CD4-positive, alpha-beta T cell treated with Interleukin-17A for 1 hour (primary cell): ENCODE data around the gene CA12.
"Not testable (repeated sequence)": the region's sequence is repeated elsewhere in the genome, so short reads cannot be mapped to it uniquely, and the experiment has no call there.

ENCODE experiments used
- DNase-seq: peaks from one replicate; pipeline ENCODE4 v3.0.0-alpha.2; 2020

CA12 gene

DNA sequence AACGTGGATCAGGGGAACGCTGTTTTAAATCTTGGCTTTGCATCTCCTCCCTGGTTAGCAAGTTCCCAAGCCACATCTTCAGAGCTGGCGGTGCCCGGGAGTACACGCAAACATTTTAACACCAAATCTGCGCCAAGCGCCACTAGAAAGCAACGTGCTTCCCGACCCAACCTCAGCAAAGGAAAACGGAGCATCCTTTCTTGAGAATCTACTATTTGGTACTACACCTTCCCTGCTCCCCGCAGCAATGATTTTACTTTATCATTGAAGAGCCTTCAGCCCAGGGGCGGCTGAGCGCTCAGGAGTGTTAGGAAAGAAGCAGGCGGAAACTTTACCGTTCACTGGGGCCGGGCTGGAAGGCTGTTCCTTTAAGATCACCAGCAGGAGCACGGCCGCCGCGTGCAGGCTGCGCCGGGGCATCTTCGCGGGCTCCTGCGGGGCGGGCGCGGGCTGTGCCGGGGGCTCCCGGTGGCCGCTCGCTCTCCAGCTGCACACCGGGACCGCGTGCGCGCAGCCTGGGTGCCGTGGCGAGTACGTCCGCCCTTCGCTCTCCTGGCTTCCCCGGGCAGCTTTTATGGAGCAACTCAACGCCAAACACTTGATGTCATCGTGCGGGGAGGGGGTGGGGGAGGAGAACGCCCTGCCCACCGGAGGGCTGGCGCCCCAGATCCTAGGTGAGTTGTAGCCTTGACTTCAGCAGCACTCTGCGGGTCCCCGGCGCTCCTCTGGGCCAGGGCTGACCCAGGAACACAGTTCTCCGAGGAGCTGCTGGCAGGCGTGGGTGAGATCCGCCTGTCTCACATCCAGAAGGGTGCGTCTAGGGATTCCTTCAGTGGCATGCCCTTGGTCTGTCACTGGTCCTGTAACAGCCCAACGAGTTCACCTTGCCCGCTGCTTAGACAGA is at the start of gene CA12:
TSS of gene CA12 (minus strand) at position 546 of the 904 bp plus-strand sequence. CDS start at position 420, 126 bp downstream.
- DNase-seq, result no peak

DNA sequence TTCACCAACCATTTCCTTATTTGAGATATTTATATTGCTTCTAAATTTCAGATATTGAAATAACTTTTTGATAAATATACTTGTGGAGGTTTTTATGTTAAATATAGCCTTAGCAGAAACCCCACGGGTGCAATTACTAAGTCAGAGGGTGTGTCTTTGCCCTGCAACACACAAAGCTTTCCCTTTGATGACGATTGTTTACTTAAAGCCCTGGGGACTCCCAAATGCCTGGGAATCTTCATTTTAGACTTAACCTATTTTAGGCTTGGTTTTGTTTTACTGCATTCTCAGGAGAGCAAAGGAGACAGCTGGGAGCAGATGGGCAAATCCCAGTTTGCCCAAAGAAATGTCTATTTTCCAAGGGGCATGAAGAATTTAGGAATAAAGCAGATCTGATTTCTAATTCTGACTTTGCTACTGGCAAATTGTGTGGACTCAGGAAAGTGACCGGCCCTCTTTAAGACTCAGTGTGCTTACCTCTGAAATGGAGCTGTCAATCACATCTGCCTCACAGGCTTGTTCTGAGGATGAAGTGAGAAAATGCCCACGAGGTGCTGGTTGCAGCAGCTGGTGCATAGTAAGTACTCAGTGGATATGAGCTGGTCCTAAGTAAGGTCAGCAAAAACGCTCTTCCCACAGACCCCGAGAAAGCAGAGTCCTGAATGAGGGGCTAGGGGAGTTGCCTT is 49.3 kb upstream of the CA12 start:
- DNase-seq, result no peak

DNA sequence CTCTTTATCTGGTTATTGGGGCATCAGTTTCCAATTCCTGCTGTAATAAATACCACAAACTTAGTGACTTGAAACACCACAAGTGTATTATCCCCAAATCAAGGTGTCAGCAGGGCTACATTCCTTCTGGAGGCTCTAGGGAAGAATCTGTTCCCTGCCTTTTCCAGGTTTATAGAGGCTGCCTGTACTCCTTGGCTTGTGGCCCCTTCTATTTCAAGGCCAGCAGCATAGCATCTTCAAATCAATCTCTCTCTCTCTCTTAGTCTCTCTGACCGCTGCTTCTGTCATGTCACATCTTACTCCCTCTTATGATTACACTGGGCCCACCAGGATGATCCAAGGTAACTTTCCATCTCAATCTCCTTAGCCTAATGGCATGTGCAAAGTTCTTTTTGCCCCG is 44.9 kb upstream of the CA12 start:
- DNase-seq, result no peak

DNA sequence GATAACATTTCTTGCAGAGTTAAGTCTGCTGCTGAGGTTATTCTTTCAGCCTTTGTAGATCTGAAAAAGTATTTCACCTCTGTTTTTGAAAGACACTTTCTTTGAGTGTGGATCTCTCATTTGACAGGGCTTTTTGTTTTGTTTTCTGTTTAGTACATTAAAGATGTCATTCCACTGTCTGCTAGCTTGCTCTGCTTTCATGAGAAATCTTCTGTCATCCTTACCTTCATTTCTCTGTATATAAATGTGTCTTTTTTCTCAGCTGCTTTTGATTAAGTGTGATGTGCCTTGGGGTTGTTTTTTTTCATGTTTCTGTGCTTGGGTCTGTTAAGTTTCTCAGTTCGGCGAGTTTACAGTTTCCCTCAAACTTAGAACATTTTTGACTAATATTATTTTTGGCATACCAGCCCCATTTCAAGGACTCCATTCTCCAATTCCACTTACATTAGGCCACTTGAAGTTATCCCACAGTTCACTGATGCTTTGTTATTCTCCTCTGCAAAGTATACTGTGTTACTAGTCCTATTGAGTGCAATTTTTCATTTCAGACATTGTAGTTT is 43.9 kb upstream of the CA12 start:
- no peak for DNase-seq

DNA sequence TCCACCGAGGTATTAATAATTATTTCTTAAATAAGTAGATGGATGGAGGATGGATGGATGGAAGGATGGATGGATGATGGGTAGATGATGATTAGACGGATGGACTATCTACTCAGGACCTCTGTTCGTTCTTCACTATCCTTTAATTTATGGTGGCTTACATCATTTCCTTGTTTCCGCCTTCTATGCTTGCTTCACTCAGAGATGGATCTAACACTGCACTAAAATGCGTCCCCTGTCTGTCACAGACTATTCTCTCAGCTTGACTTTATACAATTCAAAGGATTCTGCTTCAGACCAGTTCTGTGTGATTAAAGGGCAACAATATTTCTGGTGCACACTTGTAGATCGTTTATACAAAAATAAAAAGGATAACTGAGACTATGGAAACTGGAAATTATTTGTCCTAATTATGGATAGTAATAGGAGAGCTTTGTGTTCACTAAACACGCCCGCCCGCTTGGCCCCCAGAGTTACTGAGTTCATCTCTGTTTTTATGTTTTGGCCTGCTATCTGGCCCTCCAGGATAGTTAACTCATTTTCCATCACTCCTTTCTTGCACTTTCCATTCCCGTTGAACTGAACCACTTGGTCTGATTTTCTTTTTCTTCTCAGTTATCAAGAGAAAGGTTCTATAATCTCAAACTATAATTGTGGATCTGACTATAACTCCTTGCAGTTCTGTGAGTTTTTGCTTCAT is 41.4 kb upstream of the CA12 start:
- DNase-seq, result no peak

- DNase-seq, result no peak
Measured at GRCh38 chr15:63421433-63421832, 39.8 kb upstream of the CA12 start.

DNA sequence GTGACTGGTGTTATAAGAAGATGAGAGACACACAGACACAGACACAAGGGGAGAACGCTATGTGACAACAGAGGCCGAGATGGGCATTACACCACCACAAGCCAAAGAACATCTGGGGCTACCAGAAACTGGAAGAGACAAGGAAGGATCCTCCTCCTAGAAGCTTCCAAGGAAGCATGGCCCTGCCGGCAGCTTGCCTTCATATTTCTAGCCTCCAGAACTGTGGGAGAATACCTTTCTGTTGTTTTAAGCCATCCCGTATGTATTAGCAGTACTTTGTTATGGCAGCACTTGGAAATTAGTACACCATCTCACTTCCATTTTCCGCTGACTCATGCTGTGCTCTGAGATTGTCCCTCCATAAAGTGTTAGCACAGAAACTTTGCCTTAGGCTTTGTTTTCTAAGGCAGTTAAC is 38.7 kb upstream of the CA12 start:
- no peak for DNase-seq

- DNase-seq, result no peak
Measured at GRCh38 chr15:63418811-63419210, 37.2 kb upstream of the CA12 start.

GRCh38 chr15:63417721-63418120 is 36.1 kb upstream of the CA12 start:
- DNase-seq, result no peak

GRCh38 chr15:63417274-63417673 is 35.6 kb upstream of the CA12 start:
- not testable (repeated sequence) for DNase-seq

- peak; percentile 1 for DNase-seq
Measured at GRCh38 chr15:63414474-63415120, 33.0 kb upstream of the CA12 start.

DNA sequence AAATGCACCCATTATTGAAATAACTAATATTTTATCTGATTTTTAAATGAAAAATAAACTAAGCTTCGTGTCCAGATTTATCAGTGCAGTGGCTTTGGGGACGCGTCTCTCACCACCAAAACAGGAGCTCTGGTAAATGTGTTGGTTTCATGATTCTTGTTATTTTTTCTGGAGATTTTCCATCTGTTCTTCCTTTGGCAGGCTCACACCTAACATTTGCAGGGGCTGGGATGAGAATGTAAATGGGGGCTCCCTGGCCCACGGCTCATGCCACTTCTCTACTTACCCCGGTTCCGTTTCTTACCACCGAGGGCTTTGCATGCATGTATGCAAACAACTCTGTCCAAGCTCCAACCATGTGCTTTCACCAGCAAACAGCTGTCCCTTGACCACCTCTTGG is 30.9 kb upstream of the CA12 start:
- no peak for DNase-seq

DNA sequence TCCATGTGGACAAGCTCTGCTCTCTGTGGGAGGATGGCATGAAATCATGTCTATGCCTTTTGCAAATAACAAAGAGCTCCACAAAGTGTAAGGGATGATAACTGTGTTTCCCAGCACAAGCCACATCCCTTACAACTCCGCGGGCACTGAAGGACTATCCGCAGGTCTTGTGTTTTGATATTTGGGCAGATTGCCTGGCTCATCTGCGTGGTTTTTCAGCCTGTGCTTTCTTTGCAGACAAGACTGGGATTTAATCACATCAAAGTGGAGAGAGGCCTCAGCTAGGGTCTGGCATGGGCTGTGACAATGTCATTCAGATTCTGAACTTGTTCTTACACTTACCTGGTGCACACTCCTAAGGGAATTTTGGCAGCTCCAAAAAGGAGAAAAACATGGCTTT is 30.2 kb upstream of the CA12 start:
- no peak for DNase-seq

- no peak for DNase-seq
Measured at GRCh38 chr15:63409179-63409578, 27.5 kb upstream of the CA12 start.

DNA sequence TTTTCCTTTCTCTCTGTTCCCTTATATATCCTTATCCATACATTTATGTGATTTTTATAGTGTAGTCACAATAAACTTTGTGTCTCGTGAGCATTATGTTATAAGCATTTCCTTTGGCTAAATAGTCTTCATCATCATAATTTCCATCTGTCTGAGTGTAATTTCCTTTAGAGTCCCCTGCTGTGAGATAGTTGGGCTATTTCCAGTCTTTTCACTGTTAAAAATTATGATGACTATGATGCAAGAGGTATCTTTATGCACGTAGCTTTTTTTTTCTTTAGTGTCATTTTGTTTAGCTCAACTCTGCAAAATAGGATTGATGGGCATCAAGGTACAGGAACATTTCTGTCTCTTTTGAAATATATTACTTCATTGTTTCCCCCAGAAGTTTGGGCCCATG is 26.9 kb upstream of the CA12 start:
- DNase-seq, result no peak

- DNase-seq, result no peak
Measured at GRCh38 chr15:63407612-63408011, 26.0 kb upstream of the CA12 start.

GRCh38 chr15:63405683-63406390 is 24.2 kb upstream of the CA12 start:
- DNase-seq, result no peak

DNA sequence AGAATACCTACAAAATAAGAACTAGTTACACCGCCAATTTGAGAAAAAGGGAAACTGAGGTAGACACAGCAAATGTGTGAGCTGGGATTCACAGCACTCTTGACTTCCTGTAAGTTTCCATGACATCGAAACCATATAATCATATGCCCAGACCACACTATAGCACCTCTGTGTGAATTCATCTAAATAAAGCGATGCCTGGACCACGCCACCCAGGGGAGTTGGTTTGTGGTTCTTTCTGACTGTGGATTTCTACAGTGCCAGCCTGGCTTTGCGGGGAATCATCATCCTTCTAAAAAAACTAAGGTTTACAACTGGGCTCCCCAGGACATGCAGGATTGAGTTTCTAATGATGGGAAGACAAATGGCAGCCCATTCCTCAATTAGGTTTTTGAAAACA is 23.5 kb upstream of the CA12 start:
- DNase-seq, result no peak

DNA sequence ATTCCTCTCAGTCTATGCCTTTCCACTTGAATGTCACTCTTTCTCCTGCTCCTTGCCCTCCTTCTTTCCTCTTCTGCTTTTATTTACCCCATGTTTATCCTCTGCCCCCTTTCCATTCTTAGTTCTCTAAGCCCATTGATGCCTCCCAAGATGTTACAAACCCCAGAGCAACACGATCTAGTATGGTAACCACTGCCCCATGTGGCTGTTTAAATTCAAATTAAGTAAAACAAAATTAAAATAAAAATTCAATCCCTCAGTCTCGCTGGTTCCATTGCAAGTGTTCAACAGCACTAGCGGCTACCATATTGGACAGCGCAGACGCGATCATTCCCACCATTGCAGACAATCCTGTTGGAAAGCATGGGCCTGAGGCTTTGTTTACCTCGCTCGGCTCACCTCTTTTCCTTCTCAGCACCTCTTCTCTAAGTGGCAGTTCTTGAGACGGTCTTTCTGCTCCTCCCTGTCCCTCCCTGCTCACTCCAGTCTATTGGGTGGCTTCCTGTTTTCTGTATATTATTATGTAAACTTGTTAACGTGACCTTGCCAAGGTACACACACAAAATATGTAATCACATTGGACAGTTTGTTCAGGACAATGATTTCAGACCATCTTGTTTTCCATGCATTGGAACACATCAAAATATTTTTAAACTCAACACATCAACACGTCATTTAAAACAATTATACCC is 21.8 kb upstream of the CA12 start:
- DNase-seq, result no peak

DNA sequence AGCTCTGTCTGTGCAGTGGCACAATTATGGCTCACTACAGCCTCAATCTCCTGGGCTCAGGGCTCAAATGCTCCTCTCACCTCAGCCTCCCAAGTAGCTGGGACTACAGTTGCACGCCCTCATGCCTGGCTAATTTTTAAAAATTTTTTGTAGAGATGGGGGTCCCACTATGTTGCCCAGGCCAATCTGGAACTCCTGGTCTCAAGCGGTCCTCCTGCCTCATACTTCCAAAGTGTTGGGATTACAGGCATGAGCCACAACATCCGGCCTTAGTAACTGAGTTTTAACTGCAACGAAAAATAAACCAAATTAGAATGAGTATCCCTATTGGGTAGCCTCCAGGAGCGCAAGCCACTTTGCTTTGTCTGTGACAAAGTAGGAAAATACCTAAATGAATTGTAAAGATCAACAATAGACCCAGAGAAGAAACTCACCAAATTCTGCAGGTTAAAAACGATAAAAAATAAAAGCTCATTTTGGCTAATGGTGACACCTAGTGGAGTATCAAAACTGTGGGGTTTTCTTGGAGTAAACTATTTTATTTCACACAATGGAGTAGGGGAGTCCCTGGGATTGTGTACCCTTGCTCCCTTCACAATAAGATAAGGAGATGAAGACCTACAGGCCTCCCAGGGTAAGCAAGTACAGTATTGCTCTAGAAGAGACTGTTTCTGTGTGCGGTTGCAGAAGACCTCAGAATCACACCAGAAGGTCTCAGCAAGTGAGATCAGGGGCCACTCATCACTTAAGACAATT is 21.0 kb upstream of the CA12 start:
- DNase-seq, result peak; percentile 61
